Right lobe of liver (tissue), 4 donors: ENCODE results near the gene NDFIP2.

Experiments
- CTCF ChIP-seq, 4 donors: fragments of 200-600 bp in 3 of 4; fragments of 450-650 bp in 1 of 4; IDR thresholded peaks; one replicate each; pipeline versions ENCODE4 v1.5.1 to v1.8.0; 2016 to 2022; ENCODE audit warnings: antibody characterized with exemption in 4 of 4, mild to moderate bottlenecking in 2 of 4
- POLR2A ChIP-seq: fragments of 450-650 bp; IDR thresholded peaks from one replicate; pipeline ENCODE4 v1.6.1; 2017; ENCODE audit warnings: antibody characterized with exemption, mild to moderate bottlenecking
- donor health status: DM: no; HTN: no; CAD: no.
- donor health status: DM: no; HTN: no; CAD: no.
- donor health status: DM: no; HTN: yes; CAD: no.

GRCh38 chr13:79475569-79475968, 5.4 kb upstream of the NDFIP2 start:
- TF ChIP-seq CTCF (IDR thresholded peaks at IDR 0.05) (no peak), POLR2A (no peak)
